Epithelial cell of alveolus of lung (primary cell): ENCODE results near the gene HSFX4. TPM values are rescaled to one million over a fixed set of nuclear protein-coding genes. Genes with fewer than 3 reads are reported as not detected.

Experiments used
- total RNA-seq: library from RNA; depleted of rRNA; stranded (reverse); fragments of >200 nt; gene quantifications from 2 replicates; pipeline ENCODE4 v1.2.1, GENCODE V29; 2015

The HSFX4 gene, protein sequence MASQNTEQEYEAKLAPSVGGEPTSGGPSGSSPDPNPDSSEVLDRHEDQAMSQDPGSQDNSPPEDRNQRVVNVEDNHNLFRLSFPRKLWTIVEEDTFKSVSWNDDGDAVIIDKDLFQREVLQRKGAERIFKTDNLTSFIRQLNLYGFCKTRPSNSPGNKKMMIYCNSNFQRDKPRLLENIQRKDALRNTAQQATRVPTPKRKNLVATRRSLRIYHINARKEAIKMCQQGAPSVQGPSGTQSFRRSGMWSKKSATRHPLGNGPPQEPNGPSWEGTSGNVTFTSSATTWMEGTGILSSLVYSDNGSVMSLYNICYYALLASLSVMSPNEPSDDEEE
- total RNA-seq = not detected in 2 replicates

DNA sequence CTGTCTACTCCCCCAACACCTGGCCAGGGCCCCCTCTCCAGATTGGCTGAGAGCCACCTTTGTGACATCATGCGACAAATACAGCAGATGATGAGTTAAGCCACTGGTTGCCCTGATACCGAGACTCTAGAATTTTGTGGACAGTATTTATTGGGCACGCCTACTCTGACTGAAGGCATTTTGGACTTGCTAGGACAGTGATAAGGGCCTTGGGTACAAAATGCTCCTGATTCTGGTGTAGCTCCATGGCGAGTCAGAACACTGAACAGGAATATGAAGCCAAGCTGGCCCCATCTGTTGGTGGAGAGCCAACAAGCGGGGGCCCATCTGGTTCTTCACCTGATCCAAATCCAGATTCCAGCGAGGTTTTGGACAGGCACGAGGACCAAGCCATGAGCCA lies at the start of gene HSFX4:
Gene HSFX4, plus strand, starts transcription at position 174 of the 400 bp plus-strand sequence. Its CDS starts 72 bp downstream, at position 246.

DNA sequence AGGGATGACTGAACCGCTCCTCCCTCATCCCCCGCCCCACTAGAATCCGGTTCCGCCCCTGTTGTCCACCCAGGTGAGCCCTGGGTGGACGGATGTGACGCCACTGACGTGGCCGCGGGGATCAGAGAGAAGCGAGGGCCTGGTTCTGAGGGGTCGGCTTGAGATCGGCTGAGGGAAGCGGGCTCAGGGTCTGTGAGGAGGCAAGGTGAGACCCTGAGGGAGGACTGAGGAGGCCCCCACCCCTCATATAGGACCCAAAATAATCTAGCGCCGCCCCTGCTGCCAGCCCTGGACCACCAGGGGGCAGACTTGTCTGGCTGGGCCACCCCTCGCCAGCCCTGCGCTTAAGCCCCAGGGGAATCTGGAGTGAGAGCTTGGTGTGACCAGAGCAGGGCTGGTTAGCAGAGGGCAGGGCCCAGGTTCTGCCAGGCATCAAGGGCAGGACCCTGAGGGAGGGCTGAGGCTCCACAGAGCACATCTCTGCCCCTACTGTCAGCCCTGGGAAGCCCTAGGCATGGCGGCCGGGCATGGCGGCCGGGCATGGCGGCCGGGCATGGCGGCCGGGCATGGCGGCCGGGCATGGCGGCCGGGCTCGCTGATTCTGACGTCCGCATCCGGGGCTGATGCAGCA lies 48.2 kb upstream of the HSFX4 start, which contains the start of gene MAGEA8:
Gene MAGEA8, plus strand, starts transcription at position 103 of the 631 bp plus-strand sequence. CDS start 3,090 bp downstream, outside the sequence.

DNA sequence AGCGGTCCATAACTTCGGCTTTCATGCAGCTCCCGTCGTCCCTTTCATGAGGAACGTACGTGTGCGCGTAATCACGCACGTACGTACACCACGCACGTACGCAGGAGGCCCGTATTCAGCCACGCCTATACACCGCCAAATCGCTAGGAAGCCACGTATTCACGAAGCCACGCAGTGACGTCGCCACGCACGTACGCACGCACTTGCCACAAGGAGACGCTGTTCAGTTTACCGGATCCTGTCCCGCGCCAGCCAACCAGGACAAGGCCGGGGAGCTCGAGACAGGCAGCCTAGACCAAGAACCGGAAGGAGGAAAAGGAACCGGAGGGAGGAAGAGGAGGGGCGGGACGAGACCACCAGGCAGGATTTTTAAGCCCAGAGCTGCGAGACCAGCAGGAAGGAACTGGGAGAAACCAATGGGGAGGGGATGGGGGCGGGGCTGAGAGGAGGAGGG lies 9.1 kb downstream of the HSFX4 start, which contains the start of gene EOLA2:
Gene EOLA2, minus strand, starts transcription at position 65 of the 454 bp plus-strand sequence. CDS start 4,617 bp downstream, outside the sequence.

Other genes with a start within 250 kb of the HSFX4 start
- gene MAGEA11, start 217.5 kb upstream of the HSFX4 start, total RNA-seq = not detected in 2 replicates
- gene HSFX1, start 155.5 kb upstream of the HSFX4 start, total RNA-seq = 0.26 and 0.88 TPM in 2 replicates
- gene MAGEA9, start 147.6 kb upstream of the HSFX4 start, total RNA-seq = not detected in 2 replicates
- not detected in 2 replicates for gene MAGEA8, start 48.4 kb upstream of the HSFX4 start, total RNA-seq
- gene EOLA2, start 8.9 kb downstream of the HSFX4 start, total RNA-seq = 20.1 and 34.6 TPM in 2 replicates